ENCODE measurements around the gene MAML2.
A peak's percentile ranks its signal among the peaks of the same experiment; 100 is the strongest.

MAML2 gene

GRCh38 chr11:96241331-96241841 is 101.6 kb downstream of the MAML2 start:
- no peak for DNase-seq (ENCODE audit: low spot score)
- Histone ChIP-seq H3K27ac (peak overlapping the region in 1 of 2 donors; percentile 60), H3K4me3 (no peak overlapping the region)
- TF ChIP-seq CTCF (IDR thresholded peaks at IDR 0.05): no peak

DNA sequence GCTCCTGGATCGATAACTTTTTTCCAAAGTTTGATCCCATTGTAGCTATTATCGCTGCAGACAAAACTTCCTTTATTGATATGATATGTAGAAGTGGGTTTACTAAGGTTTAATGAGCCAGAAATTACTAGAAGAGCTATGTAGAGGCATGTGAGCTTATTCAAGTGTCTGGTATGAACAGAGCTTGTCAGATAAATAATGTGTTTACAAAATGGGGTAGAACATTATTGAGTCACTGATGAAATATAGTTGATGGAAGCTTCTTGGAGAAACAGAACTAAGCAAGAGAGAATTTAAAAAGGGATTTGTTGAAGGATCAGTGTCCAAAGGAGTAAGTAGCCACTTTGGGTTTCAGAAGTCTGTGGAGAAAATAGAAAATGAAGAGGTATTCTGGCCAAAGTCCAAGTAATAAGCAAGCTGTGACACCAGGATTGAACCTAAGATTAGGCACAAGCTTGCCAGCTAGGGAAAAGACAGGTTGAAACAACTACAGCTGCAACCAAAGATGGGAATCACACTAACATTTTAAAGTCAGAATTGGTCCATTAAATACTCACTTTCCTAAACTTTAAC is 104.3 kb downstream of the MAML2 start:
- Histone ChIP-seq H3K27ac (peak overlapping the region in 1 of 2 donors; percentile 54), H3K4me3 (no peak overlapping the region)
- no peak for TF ChIP-seq CTCF (IDR thresholded peaks at IDR 0.05)
- no peak for DNase-seq (ENCODE audit: low spot score)

DNA sequence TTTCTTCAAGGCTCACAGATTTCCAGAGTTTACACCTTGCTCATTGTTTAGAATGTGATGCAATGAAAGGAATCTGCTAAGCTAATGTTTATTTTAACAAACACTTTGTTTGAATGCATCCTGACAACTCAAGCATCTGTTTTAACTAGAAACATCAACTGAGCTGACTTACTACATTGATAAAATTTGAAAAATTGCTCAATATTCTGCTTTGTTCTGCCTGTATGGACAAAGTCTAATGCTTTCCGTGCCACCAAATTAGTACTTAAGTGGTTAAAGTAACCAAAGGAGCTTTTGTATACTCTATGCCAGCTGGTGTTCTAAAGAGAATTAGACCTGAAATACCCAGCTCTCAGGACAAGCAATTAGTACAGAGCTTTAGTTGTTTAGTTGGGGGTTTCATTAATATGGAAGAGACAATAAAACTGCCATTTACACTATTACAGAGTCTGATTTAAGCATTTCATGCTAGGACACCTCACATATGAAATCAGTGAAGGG is 105.2 kb downstream of the MAML2 start:
- H3K4me3 ChIP-seq: no peak overlapping the region
- peak overlapping the region in 1 of 2 donors; percentile 54 for H3K27ac ChIP-seq
- no peak for TF ChIP-seq CTCF (IDR thresholded peaks at IDR 0.05)
- DNase-seq (ENCODE audit: low spot score): no peak

DNA sequence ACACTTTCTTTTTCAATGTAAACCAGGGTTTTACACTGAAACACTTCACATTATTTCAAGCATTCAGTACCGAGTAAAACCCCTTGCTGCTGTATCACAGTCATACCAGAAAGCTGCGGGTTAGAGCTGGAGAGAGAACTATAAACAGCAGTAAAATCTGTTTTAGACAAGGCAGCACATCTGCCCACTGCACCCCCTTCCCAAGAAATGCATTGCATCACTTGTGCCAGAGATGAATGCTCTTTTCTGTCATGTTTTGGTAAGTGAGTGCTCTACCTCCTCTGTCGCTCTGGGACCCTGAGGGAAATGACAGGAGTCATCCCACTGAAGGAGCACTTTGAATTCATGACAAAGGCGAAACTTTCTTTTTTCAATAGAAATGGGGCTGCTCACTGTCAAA is 107.2 kb downstream of the MAML2 start:
- Histone ChIP-seq H3K4me3 (peak overlapping the region; percentile 40), H3K27ac (peak overlapping the region in 1 of 2 donors; percentile 14)
- no peak for DNase-seq (ENCODE audit: low spot score)
- no peak for TF ChIP-seq CTCF (IDR thresholded peaks at IDR 0.05)

GRCh38 chr11:96234866-96235441 is 108.0 kb downstream of the MAML2 start:
- no peak for TF ChIP-seq CTCF (IDR thresholded peaks at IDR 0.05)
- DNase-seq (ENCODE audit: low spot score): no peak
- no peak overlapping the region for H3K4me3 ChIP-seq
- peak overlapping the region in 1 of 2 donors; percentile 14 for H3K27ac ChIP-seq

- no peak for TF ChIP-seq CTCF (IDR thresholded peaks at IDR 0.05)
- no peak overlapping the region for H3K27ac ChIP-seq
- no peak for DNase-seq (ENCODE audit: low spot score)
- H3K4me3 ChIP-seq: no peak overlapping the region
Measured at GRCh38 chr11:96232132-96232531, 110.9 kb downstream of the MAML2 start.

GRCh38 chr11:96230686-96231085 is 112.3 kb downstream of the MAML2 start:
- Histone ChIP-seq H3K27ac (peak overlapping the region in 1 of 2 donors; percentile 15), H3K4me3 (no peak overlapping the region)
- TF ChIP-seq CTCF (IDR thresholded peaks at IDR 0.05): no peak
- DNase-seq (ENCODE audit: low spot score): no peak

All from coronary artery (tissue), 2 donors.